DMS 273 (cell line): ENCODE data around the gene SPTLC2.

Experiments used
- DNase-seq: peaks from one replicate; lab custom pipeline; 2025; ENCODE audit not compliant: unreplicated experiment; lab: John Stamatoyannopoulos, UW

SPTLC2 gene

GRCh38 chr14:77474479-77475177 lies 141.8 kb downstream of the SPTLC2 start:
- DNase-seq: no peak

GRCh38 chr14:77473921-77474320 lies 142.5 kb downstream of the SPTLC2 start:
- no peak for DNase-seq

GRCh38 chr14:77470224-77470870 lies 146.1 kb downstream of the SPTLC2 start:
- no peak for DNase-seq

GRCh38 chr14:77469539-77469938 lies 146.9 kb downstream of the SPTLC2 start:
- DNase-seq: peak; percentile 25

- peak; percentile 19 for DNase-seq
These were observed 147.4 kb downstream of the SPTLC2 start for GRCh38 chr14:77469067-77469505.

GRCh38 chr14:77467801-77468200 lies 148.6 kb downstream of the SPTLC2 start:
- peak; percentile 17 for DNase-seq

- peak; percentile 88 for DNase-seq
These were observed 157.2 kb downstream of the SPTLC2 start for GRCh38 chr14:77459072-77459723.

GRCh38 chr14:77458249-77458950 lies 158.0 kb downstream of the SPTLC2 start:
- peak; percentile 64 for DNase-seq

GRCh38 chr14:77457522-77458248 lies 158.8 kb downstream of the SPTLC2 start, which contains the start of the genes AHSA1 and VIPAS39:
Gene AHSA1 (plus strand): TSS chr14:77458093. CDS start chr14:77458190, 97 bp downstream.
Gene VIPAS39 (minus strand): TSS chr14:77457601. CDS start chr14:77454102, 3,499 bp downstream.
- peak; percentile 99 for DNase-seq

GRCh38 chr14:77457115-77457521 lies 159.3 kb downstream of the SPTLC2 start:
- peak; percentile 81 for DNase-seq
